Measurements from ENCODE around the gene TRIM67.
"Not testable (repeated sequence)": the region's sequence is repeated elsewhere in the genome, so short reads cannot be mapped to it uniquely, and the experiment has no call there.

TRIM67 gene

DNA sequence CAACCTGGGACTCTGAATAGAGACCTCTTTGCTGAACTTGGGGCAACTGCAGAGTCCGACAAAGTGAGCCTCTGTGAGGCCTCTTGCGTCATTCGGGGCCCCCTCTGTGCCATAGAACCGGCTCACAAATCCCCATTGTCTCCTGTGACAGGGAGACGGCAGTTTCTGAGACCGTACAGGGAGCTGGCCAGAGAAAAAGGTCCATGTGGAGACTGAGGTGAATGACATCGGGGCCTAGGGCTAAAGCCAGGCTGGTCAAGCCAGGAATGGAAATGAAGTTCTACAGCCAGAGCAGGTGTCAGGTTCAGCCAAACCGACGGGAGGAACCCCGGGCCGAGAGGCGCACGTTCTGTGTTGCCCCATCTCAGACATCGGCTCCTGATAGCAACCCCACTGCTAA is 37.1 kb upstream of the TRIM67 start:
- Mint-ChIP-seq H3K4me1 (no peaks in the 10 kb centered on the region), H3K9me3 (peaks cover 8% of the 10 kb centered on the region), H3K36me3 (ENCODE audit: low read depth) (peaks cover 5% of the 10 kb centered on the region), H3K4me3 (no peak overlapping the region), H3K27ac (no peak overlapping the region), H3K27me3 (ENCODE audit: low read depth) (peaks cover 5% of the 10 kb centered on the region)
- TF ChIP-seq, protein P1, sequence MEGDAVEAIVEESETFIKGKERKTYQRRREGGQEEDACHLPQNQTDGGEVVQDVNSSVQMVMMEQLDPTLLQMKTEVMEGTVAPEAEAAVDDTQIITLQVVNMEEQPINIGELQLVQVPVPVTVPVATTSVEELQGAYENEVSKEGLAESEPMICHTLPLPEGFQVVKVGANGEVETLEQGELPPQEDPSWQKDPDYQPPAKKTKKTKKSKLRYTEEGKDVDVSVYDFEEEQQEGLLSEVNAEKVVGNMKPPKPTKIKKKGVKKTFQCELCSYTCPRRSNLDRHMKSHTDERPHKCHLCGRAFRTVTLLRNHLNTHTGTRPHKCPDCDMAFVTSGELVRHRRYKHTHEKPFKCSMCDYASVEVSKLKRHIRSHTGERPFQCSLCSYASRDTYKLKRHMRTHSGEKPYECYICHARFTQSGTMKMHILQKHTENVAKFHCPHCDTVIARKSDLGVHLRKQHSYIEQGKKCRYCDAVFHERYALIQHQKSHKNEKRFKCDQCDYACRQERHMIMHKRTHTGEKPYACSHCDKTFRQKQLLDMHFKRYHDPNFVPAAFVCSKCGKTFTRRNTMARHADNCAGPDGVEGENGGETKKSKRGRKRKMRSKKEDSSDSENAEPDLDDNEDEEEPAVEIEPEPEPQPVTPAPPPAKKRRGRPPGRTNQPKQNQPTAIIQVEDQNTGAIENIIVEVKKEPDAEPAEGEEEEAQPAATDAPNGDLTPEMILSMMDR (IDR thresholded peaks at IDR 0.05; ENCODE audit: unreplicated experiment in 3 of 3): no peak

DNA sequence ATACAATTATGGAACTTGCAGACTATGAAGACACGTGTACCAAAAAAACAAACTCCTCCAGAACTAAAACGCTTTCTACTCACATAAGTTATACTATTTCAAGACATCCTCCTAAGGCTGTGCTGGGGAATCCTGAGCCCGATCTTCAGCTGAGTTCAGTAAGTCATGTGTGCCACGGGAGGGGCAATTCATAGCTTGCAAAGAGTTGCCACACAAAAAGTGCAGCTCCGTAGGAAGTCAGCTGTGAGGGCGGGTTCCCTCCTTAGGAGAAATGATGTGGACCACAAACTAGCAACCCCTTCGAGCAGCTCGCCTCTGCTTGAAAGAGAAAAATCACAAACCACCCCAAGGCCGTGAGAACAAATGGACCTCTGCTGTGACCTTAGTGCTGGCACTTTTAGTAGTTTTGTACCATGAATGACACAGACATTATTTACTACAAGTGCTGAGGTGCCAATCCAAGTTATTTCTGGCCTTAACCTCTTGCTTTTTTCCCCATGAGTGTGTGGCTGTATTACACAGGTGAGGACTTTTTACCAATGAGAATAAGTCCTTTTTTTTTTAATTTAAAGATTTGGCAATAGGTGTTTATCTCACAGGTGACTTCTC is 35.8 kb upstream of the TRIM67 start:
- TF ChIP-seq, protein P1 (IDR thresholded peaks at IDR 0.05; ENCODE audit: unreplicated experiment in 3 of 3): no peak
- Mint-ChIP-seq H3K27ac (no peak overlapping the region), H3K4me1 (peaks cover 5% of the 10 kb centered on the region), H3K4me3 (no peak overlapping the region), H3K36me3 (ENCODE audit: low read depth) (peaks cover 5% of the 10 kb centered on the region), H3K27me3 (ENCODE audit: low read depth) (peaks cover 10% of the 10 kb centered on the region), H3K9me3 (peaks cover 8% of the 10 kb centered on the region)

DNA sequence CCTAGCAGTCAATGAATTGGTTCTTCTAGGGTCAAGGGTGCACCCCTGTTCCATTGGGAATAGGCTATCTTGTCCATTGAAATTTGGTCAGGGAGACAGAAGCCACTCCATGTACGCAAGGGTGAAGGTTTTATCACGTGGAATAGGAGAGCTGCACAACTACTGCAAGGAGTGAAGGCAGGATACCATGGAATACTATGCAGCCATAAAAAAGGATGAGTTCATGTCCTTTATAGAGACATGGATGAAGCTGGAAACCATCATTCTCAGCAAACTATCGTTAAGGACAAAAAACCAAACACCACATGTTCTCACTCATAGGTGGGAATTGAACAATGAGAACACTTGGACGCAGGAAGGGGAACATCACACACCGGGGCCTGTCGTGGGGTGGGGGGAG is 34.8 kb upstream of the TRIM67 start:
- H3K27ac Mint-ChIP-seq; H3K4me3 Mint-ChIP-seq; H3K36me3 Mint-ChIP-seq (ENCODE audit: low read depth); H3K4me1 Mint-ChIP-seq; H3K9me3 Mint-ChIP-seq: not testable (repeated sequence)
- peaks cover 15% of the 10 kb centered on the region for H3K27me3 Mint-ChIP-seq (ENCODE audit: low read depth)

DNA sequence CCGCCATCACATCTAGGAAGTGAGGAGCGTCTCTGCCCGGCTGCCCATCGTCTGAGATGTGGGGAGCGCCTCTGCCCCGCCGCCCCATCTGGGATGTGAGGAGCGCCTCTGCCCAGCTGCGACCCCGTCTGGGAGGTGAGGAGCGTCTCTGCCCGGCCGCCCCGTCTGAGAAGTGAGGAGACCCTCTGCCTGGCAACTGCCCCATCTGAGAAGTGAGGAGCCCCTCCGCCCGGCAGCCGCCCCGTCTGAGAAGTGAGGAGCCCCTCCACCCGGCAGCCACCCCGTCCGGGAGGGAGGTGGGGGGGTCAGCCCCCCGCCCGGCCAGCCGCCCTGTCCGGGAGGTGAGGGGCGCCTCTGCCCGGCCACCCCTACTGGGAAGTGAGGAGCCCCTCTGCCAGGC is 33.4 kb upstream of the TRIM67 start:
- H3K9me3 Mint-ChIP-seq; H3K36me3 Mint-ChIP-seq (ENCODE audit: low read depth); H3K4me3 Mint-ChIP-seq; H3K4me1 Mint-ChIP-seq; H3K27ac Mint-ChIP-seq: not testable (repeated sequence)
- peaks cover 19% of the 10 kb centered on the region for H3K27me3 Mint-ChIP-seq (ENCODE audit: low read depth)

DNA sequence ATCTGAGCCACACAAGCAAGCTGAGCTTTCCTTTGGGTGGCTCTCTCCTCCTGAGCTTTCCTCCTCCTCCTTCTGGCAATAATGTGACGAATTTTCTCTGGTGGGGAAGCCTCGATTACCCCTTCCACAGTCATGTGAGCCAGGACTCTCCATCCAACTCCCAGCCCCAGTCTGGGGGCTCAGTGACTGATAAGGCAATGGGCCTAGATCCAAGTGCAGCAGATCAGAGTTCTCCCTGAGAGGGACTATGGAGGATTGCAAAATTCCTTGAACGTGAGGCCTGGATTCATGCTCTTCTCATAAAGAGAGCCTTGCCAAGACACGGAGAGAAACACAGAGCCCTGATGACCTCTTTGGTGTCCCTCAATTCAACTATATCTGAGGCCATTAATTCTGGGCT is 31.3 kb upstream of the TRIM67 start:
- Mint-ChIP-seq H3K27ac (peak overlapping the region in 1 of 3 experiments; percentile 29), H3K4me1 (peaks cover 5% of the 10 kb centered on the region), H3K27me3 (ENCODE audit: low read depth) (peaks cover 15% of the 10 kb centered on the region), H3K9me3 (peaks cover 8% of the 10 kb centered on the region), H3K4me3 (no peak overlapping the region), H3K36me3 (ENCODE audit: low read depth) (peaks cover 5% of the 10 kb centered on the region)
- TF ChIP-seq, protein P1 (IDR thresholded peaks at IDR 0.05; ENCODE audit: unreplicated experiment in 3 of 3): no peak

DNA sequence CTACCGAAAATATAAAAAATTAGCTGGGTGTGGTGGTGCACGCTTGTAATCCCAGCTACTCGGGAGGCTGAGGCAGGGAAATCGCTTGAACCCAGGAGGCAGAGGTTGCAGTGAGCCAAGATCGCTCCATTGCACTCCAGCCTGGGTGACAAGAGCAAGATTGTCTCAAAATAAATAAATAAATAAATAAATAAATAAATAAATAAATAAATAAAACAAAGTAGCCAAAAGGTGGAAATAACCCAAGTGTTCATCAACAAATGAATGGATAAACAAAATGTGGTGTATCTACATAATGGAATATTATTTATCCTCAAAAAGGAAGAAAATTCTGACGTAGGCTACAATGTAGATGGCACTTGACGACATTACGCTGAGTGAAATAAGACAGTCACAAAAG is 29.3 kb upstream of the TRIM67 start:
- H3K27ac Mint-ChIP-seq; H3K36me3 Mint-ChIP-seq (ENCODE audit: low read depth); H3K9me3 Mint-ChIP-seq; H3K4me3 Mint-ChIP-seq; H3K4me1 Mint-ChIP-seq: not testable (repeated sequence)
- peaks cover 15% of the 10 kb centered on the region for H3K27me3 Mint-ChIP-seq (ENCODE audit: low read depth)

DNA sequence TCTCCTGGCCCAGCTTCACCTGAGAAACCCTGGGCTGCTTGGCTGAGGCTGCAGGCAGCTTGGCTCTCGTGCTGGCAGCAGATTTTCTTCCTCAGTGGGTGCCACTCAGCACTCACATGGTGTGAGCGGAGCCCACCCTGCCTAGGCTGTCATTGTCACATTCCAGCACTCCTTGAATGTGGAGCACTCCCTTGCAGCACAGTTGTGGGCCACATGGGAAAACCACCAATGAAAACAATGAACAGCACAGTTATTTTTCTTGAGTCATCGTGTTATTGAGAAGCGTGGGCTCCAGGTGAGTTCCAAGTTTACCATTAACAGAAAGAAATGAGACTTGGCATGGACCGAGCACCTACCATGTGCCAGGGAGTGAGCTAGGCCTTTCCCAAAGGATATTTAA is 27.2 kb upstream of the TRIM67 start:
- H3K4me1 Mint-ChIP-seq: peaks cover 5% of the 10 kb centered on the region
- no peaks in the 10 kb centered on the region for H3K36me3 Mint-ChIP-seq (ENCODE audit: low read depth)
- no peak overlapping the region for H3K27ac Mint-ChIP-seq
- H3K27me3 Mint-ChIP-seq (ENCODE audit: low read depth): peaks cover 15% of the 10 kb centered on the region
- no peak overlapping the region for H3K4me3 Mint-ChIP-seq
- no peaks in the 10 kb centered on the region for H3K9me3 Mint-ChIP-seq
- TF ChIP-seq, protein P1 (IDR thresholded peaks at IDR 0.05; ENCODE audit: unreplicated experiment in 3 of 3): no peak
